Activated naive CD8-positive, alpha-beta T cell treated with anti-CD3 and anti-CD28 coated beads, Interleukin-2, amount 10 ng/mL, durations not matched to agents 7 days and 5 days (primary cell): ENCODE measurements around the gene CACNA2D2. TPM values are rescaled to one million over a fixed set of nuclear protein-coding genes. Genes with fewer than 3 reads are reported as not detected.

Experiments
- ATAC-seq: fragments of 150-1000 bp; cut with Tn5 transposase; one replicate; pipeline ENCODE4 v1.10.0; 2021; ENCODE audit warnings: low read depth, moderate library complexity
- POLR2A ChIA-PET: fragments of 350-600 bp; sonication (Branson Sonifier 250); formaldehyde crosslinking; loops from one replicate; lab custom pipeline; 2021; ENCODE audit warnings: antibody characterized with exemption; lab: Charles Lee
- DNase-seq: peaks from one replicate; pipeline ENCODE4 v3.0.0; 2021
- H3K27ac Mint-ChIP-seq: one replicate; pipeline ENCODE4 v1.8.0; 2022; ENCODE audit warnings: mild to moderate bottlenecking, mixed read lengths
- H3K27me3 Mint-ChIP-seq: one replicate; pipeline ENCODE4 v1.8.0; 2022; ENCODE audit warnings: mild to moderate bottlenecking, moderate library complexity, mixed read lengths
- H3K36me3 Mint-ChIP-seq: one replicate; pipeline ENCODE4 v1.8.0; 2021; ENCODE audit warnings: mild to moderate bottlenecking, mixed read lengths
- H3K4me1 Mint-ChIP-seq: one replicate; pipeline ENCODE4 v1.8.0; 2021; ENCODE audit warnings: mixed read lengths
- H3K4me3 Mint-ChIP-seq: one replicate; pipeline ENCODE4 v1.8.0; 2022; ENCODE audit warnings: mild to moderate bottlenecking, moderate library complexity, mixed read lengths
- H3K9me3 Mint-ChIP-seq: one replicate; pipeline ENCODE4 v1.8.0; 2021; ENCODE audit warnings: mixed read lengths
- total RNA-seq, 2 experiments: library from RNA; stranded (reverse); gene quantifications; one replicate each; pipeline ENCODE4 v1.2.3, GENCODE V29; 2021

The CACNA2D2 gene
- total RNA-seq, 2 experiments from 2014 or later: 2.1 to 2.5 TPM

GRCh38 chr3:50480471-50480870 is 23.0 kb downstream of the CACNA2D2 start:
- no peaks in the 10 kb centered on the region for H3K9me3 Mint-ChIP-seq
- H3K27ac Mint-ChIP-seq: no peak overlapping the region
- DNase-seq (no peak), ATAC-seq (no peak)
- no peaks in the 10 kb centered on the region for H3K36me3 Mint-ChIP-seq
- peaks cover 3% of the 10 kb centered on the region for H3K4me1 Mint-ChIP-seq
- peaks cover 2% of the 10 kb centered on the region for H3K27me3 Mint-ChIP-seq
- POLR2A ChIA-PET: no interaction called here
- H3K4me3 Mint-ChIP-seq: no peak overlapping the region

DNA sequence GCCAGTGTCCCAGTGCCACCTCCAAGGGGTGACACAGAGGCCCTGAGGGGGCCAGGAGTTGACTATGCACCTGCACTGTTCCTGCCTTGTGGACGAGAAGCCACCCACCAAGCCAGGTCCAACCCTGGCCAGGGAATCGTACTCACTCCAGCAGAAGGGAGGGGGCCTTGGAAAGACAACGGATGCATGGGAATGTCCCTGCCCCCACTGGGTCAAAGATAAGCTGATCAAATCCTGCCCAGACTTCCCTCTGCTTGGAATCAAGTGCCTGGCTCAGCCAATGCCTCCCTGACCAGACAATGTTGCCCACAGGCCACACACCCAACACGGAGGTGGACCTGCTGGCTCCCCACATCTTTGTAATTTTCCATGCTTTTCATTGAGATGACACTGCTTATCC is 23.9 kb downstream of the CACNA2D2 start:
- POLR2A ChIA-PET: no interaction called here
- Mint-ChIP-seq H3K27ac (no peak overlapping the region), H3K9me3 (no peaks in the 10 kb centered on the region), H3K4me1 (peaks cover 3% of the 10 kb centered on the region), H3K4me3 (no peak overlapping the region), H3K36me3 (no peaks in the 10 kb centered on the region), H3K27me3 (peaks cover 2% of the 10 kb centered on the region)
- DNase-seq: no peak
- ATAC-seq: no peak

DNA sequence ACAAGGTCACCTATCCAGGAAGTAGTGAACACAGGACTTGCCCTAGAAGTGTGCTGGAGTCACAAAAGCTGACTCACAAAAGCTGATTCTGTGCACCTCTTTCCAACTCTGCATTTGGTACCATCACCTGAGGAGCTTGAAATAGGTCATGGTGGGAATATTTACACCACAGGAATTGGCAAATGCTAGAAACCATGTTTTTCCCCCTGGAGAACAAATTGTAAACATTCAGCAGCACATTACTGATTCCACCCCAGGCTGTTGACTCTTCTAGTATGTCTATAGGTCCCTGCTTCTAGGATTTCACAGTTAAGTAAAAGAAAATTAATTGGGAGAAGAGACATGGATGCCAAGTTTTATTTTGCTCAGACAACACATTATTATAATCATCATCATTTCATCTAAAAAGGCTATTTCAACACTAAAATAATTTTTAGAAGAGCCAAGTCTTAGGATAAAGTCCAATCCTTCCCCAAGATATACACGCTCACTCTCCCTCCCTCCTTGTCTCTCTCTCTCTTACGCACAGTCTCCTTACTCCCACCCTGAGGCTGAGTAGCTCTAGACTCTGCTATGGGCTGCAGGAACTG is 24.7 kb downstream of the CACNA2D2 start:
- H3K4me1 Mint-ChIP-seq: peaks cover 3% of the 10 kb centered on the region
- DNase-seq: no peak
- no peaks in the 10 kb centered on the region for H3K36me3 Mint-ChIP-seq
- POLR2A ChIA-PET: no interaction called here
- H3K9me3 Mint-ChIP-seq: no peaks in the 10 kb centered on the region
- no peak overlapping the region for H3K4me3 Mint-ChIP-seq
- H3K27me3 Mint-ChIP-seq: peaks cover 2% of the 10 kb centered on the region
- no peak overlapping the region for H3K27ac Mint-ChIP-seq
- no peak for ATAC-seq

DNA sequence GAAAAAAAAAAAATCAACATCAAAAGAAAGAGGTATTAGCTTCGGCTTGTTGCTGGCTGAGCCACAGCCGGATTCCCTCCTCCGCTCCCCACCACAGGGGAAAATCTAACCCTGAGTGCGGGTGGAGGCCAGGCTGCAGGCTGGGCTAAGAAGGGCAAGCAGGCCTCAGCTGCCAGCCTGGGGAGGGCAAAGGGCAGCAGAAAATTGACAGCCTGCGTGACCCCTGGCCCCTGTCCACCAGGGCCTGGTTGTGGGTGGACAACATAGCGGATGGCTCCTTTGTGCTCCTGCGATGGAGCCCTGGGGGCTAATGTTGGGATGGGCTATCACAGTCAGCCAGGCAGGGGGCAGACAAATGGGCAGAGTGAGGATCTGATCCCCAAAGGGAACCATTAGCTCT is 25.4 kb downstream of the CACNA2D2 start:
- H3K27ac Mint-ChIP-seq: no peak overlapping the region
- ATAC-seq (no peak), DNase-seq (no peak)
- no peak overlapping the region for H3K4me3 Mint-ChIP-seq
- H3K9me3 Mint-ChIP-seq: no peaks in the 10 kb centered on the region
- POLR2A ChIA-PET: no interaction called here
- H3K36me3 Mint-ChIP-seq: no peaks in the 10 kb centered on the region
- H3K4me1 Mint-ChIP-seq: peaks cover 8% of the 10 kb centered on the region
- H3K27me3 Mint-ChIP-seq: peaks cover 2% of the 10 kb centered on the region

DNA sequence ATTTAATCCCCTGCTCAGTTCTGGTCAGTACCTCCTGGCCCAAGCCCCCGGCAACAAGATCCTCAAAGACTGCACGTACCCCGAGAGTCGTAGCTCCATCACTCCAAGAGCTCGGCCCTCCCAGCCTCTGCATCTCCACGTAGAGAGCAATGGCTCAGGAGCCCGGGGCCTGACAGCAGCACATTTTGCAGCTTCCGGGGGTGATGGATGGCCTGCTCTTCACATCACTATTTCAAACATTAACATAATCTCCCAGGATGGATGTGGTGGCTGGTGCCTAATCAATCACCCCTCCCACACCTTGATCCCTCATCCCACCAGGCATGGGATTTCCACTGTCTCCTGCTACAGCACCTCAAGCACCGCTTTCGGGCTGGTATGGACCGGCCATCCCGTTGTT is 28.1 kb downstream of the CACNA2D2 start:
- no peak for ATAC-seq
- POLR2A ChIA-PET: no interaction called here
- no peaks in the 10 kb centered on the region for H3K9me3 Mint-ChIP-seq
- peaks cover 2% of the 10 kb centered on the region for H3K27me3 Mint-ChIP-seq
- no peak overlapping the region for H3K27ac Mint-ChIP-seq
- H3K36me3 Mint-ChIP-seq: no peaks in the 10 kb centered on the region
- H3K4me3 Mint-ChIP-seq: no peak overlapping the region
- peaks cover 10% of the 10 kb centered on the region for H3K4me1 Mint-ChIP-seq
- no peak for DNase-seq

DNA sequence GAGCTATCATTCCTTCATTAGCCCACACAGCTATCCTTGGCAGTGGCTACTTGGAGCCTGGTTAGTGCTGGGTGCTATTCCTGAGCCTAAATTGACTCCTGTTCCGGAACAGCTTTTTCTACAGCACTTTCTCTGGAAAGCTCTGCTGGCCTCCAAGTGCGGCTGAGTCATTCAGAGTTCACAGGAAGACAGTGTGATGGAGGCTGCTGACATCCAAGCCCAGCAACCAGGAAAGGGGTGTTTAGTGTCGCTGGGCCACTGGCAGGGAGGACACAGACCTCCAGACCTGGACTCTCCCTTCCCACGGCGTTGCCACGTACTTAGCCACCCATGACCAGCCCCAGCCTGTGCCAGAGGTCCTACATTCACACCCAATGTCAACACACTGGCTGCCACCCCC is 28.7 kb downstream of the CACNA2D2 start:
- Mint-ChIP-seq H3K4me3 (no peak overlapping the region), H3K27me3 (peaks cover 2% of the 10 kb centered on the region), H3K9me3 (no peaks in the 10 kb centered on the region), H3K4me1 (peaks cover 10% of the 10 kb centered on the region), H3K36me3 (no peaks in the 10 kb centered on the region), H3K27ac (no peak overlapping the region)
- DNase-seq (no peak), ATAC-seq (no peak)
- POLR2A ChIA-PET: no interaction called here

- Mint-ChIP-seq H3K4me1 (peaks cover 10% of the 10 kb centered on the region), H3K27ac (no peak overlapping the region), H3K36me3 (no peaks in the 10 kb centered on the region), H3K9me3 (no peaks in the 10 kb centered on the region), H3K27me3 (peaks cover 2% of the 10 kb centered on the region), H3K4me3 (no peak overlapping the region)
- POLR2A ChIA-PET: no interaction called here
- no peak for DNase-seq
- peak; percentile 15 for ATAC-seq
Observed at GRCh38 chr3:50473768-50474167, 29.7 kb downstream of the CACNA2D2 start.

DNA sequence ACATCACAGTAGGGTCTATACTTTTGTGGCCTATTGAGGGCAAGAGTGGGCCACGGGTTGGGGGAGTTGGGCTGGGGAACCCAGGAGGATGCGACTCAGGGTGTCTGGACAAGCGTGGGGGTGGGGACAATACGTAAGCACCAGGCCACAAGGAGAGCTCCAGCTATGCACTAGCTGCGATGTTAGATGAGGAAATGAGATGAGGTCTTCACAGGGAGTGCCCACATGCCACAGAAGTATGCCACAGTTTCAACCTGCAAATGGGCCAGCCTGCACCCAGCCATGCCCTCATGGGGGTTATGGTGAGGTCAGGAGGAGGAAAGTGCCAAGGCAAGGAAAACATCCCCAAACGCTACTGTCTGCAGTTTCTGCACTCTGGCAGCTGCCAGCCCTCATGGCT is 30.5 kb downstream of the CACNA2D2 start:
- Mint-ChIP-seq H3K27me3 (peaks cover 2% of the 10 kb centered on the region), H3K4me1 (peaks cover 10% of the 10 kb centered on the region), H3K9me3 (no peaks in the 10 kb centered on the region), H3K36me3 (no peaks in the 10 kb centered on the region), H3K27ac (no peak overlapping the region), H3K4me3 (no peak overlapping the region)
- ATAC-seq: peak; percentile 50
- POLR2A ChIA-PET: no interaction called here
- no peak for DNase-seq

DNA sequence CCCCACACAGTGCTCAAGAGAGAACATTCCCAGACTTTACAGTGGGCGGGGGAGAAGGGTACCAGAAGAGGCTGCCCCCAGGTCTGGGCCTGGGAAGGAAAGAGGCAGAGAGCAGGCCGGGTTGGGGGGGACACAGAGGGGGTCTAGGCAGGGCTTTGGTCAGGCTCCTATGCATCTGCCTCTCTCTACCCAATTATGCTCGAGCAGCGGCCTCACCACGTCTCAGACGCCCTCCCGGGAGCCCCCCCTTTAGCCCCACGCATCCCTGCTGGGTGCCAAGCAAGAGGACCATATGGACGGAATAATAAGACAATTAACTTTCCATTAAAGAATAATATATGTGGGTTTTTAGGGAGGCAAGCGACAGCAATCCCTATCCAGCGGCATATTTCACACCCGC is 32.8 kb downstream of the CACNA2D2 start:
- POLR2A ChIA-PET: no interaction called here
- Mint-ChIP-seq H3K4me1 (peaks cover 10% of the 10 kb centered on the region), H3K27me3 (no peaks in the 10 kb centered on the region), H3K27ac (no peak overlapping the region), H3K36me3 (no peaks in the 10 kb centered on the region), H3K9me3 (no peaks in the 10 kb centered on the region), H3K4me3 (no peak overlapping the region)
- DNase-seq: no peak
- ATAC-seq: no peak

- no peak for ATAC-seq
- H3K27me3 Mint-ChIP-seq: no peaks in the 10 kb centered on the region
- no peak overlapping the region for H3K4me3 Mint-ChIP-seq
- no peak for DNase-seq
- no peaks in the 10 kb centered on the region for H3K9me3 Mint-ChIP-seq
- no peak overlapping the region for H3K27ac Mint-ChIP-seq
- no peaks in the 10 kb centered on the region for H3K36me3 Mint-ChIP-seq
- POLR2A ChIA-PET: no interaction called here
- H3K4me1 Mint-ChIP-seq: peaks cover 8% of the 10 kb centered on the region
Observed at GRCh38 chr3:50467919-50468318, 35.5 kb downstream of the CACNA2D2 start.

GRCh38 chr3:50466177-50466576 is 37.3 kb downstream of the CACNA2D2 start:
- Mint-ChIP-seq H3K9me3 (no peaks in the 10 kb centered on the region), H3K27ac (no peak overlapping the region), H3K27me3 (peaks cover 3% of the 10 kb centered on the region), H3K36me3 (no peaks in the 10 kb centered on the region), H3K4me3 (no peak overlapping the region), H3K4me1 (peaks cover 6% of the 10 kb centered on the region)
- DNase-seq (no peak), ATAC-seq (peak; percentile 27)
- POLR2A ChIA-PET: no interaction called here

DNA sequence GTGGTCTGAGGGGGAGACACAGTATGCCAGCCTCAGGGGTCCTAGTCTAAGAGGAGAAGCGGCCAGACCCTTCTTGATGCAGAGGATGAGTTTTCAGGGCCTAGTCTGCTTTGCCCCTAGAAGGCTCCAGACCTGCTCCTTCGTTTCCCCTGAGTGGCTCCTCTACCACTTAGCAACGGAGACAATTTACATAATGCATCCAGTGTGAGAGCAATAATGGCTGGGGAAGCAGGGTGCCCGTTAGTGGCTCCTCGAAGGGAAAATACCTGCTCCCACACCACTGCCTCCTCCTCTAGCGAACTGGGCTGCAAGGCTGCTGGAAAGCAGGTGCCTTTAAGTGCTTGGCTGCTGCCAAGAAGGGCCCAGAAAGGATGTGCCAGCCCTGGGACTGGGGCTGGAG is 38.9 kb downstream of the CACNA2D2 start:
- ATAC-seq (no peak), DNase-seq (no peak)
- H3K9me3 Mint-ChIP-seq: no peaks in the 10 kb centered on the region
- no peak overlapping the region for H3K4me3 Mint-ChIP-seq
- peaks cover 5% of the 10 kb centered on the region for H3K27me3 Mint-ChIP-seq
- H3K4me1 Mint-ChIP-seq: peaks cover 6% of the 10 kb centered on the region
- no peak overlapping the region for H3K27ac Mint-ChIP-seq
- POLR2A ChIA-PET: no interaction called here
- no peaks in the 10 kb centered on the region for H3K36me3 Mint-ChIP-seq

- POLR2A ChIA-PET: no interaction called here
- ATAC-seq: no peak
- no peak for DNase-seq
- H3K4me3 Mint-ChIP-seq: no peak overlapping the region
- H3K27ac Mint-ChIP-seq: no peak overlapping the region
- no peaks in the 10 kb centered on the region for H3K9me3 Mint-ChIP-seq
- no peaks in the 10 kb centered on the region for H3K36me3 Mint-ChIP-seq
- peaks cover 7% of the 10 kb centered on the region for H3K27me3 Mint-ChIP-seq
- peaks cover 6% of the 10 kb centered on the region for H3K4me1 Mint-ChIP-seq
Observed at GRCh38 chr3:50459785-50460184, 43.6 kb downstream of the CACNA2D2 start.

DNA sequence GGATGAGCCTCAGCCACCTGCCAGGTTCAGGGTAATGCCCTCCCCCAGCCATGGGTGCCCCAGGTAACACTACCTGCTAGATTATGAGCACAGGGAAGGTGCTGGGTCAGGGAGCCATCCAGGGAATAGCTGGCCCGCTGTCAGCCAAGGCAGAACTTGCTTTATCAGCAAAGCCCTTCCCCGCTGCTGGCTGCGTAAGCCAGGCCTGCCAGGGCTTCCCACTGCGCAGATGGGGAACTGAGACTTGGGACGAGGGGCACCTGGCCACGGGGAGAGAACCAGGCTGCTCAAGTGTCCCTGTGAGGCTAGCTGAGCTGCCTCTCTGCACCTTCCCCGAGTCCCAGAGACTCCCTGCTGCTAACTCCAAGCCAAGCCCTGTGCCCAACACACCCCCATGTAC is 45.4 kb downstream of the CACNA2D2 start:
- Mint-ChIP-seq H3K9me3 (no peaks in the 10 kb centered on the region), H3K4me3 (no peak overlapping the region), H3K36me3 (no peaks in the 10 kb centered on the region), H3K4me1 (peaks cover 2% of the 10 kb centered on the region), H3K27ac (no peak overlapping the region), H3K27me3 (peaks cover 9% of the 10 kb centered on the region)
- DNase-seq (no peak), ATAC-seq (no peak)
- POLR2A ChIA-PET: no interaction called here
